ENCODE data around the gene XPO6.

The XPO6 gene

GRCh38 chr16:28052274-28053128 lies 159.3 kb downstream of the XPO6 start:
- TF ChIP-seq, protein P1, sequence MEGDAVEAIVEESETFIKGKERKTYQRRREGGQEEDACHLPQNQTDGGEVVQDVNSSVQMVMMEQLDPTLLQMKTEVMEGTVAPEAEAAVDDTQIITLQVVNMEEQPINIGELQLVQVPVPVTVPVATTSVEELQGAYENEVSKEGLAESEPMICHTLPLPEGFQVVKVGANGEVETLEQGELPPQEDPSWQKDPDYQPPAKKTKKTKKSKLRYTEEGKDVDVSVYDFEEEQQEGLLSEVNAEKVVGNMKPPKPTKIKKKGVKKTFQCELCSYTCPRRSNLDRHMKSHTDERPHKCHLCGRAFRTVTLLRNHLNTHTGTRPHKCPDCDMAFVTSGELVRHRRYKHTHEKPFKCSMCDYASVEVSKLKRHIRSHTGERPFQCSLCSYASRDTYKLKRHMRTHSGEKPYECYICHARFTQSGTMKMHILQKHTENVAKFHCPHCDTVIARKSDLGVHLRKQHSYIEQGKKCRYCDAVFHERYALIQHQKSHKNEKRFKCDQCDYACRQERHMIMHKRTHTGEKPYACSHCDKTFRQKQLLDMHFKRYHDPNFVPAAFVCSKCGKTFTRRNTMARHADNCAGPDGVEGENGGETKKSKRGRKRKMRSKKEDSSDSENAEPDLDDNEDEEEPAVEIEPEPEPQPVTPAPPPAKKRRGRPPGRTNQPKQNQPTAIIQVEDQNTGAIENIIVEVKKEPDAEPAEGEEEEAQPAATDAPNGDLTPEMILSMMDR (IDR thresholded peaks at IDR 0.05; ENCODE audit: insufficient read depth, low read depth, low read length, missing control alignments), result no peak
- H3K4me3 ChIP-seq (ENCODE audit: low read length), result no peak overlapping the region
- no peak for DNase-seq (ENCODE audit: low read depth)

GRCh38 chr16:28051486-28051885 lies 160.3 kb downstream of the XPO6 start:
- no peak overlapping the region for H3K4me3 ChIP-seq (ENCODE audit: low read length)
- TF ChIP-seq, protein P1 (IDR thresholded peaks at IDR 0.05; ENCODE audit: insufficient read depth, low read depth, low read length, missing control alignments), result no peak
- DNase-seq (ENCODE audit: low read depth), result no peak
